Colon (tissue), 2 donors: ENCODE measurements around the gene FDPS.
"Not testable (repeated sequence)": the region's sequence is repeated elsewhere in the genome, so short reads cannot be mapped to it uniquely, and the experiment has no call there.

Experiments used
- FAIRE-seq: peaks from 2 replicates; lab custom pipeline; 2012; peaks lifted over from hg19 to GRCh38; lab: Jason Lieb, UNC
- donor health status: control.
- donor health status: control.

FDPS gene

GRCh38 chr1:155320252-155320651 lies 11.6 kb downstream of the FDPS start:
- FAIRE-seq = no peak

- no peak for FAIRE-seq
These were observed 12.3 kb downstream of the FDPS start, which contains the start of gene RUSC1 for GRCh38 chr1:155320661-155321617. RUSC1 (plus strand) TSS chr1:155320894; CDS start chr1:155321774, 880 bp downstream.

- FAIRE-seq = no peak
These were observed 13.2 kb downstream of the FDPS start for GRCh38 chr1:155321639-155322503.

- no peak for FAIRE-seq
These were observed 13.9 kb downstream of the FDPS start for GRCh38 chr1:155322571-155322952.

GRCh38 chr1:155322953-155323728 lies 14.5 kb downstream of the FDPS start:
- no peak for FAIRE-seq

GRCh38 chr1:155323729-155324036 lies 15.0 kb downstream of the FDPS start:
- no peak for FAIRE-seq

GRCh38 chr1:155324037-155324716 lies 15.5 kb downstream of the FDPS start:
- FAIRE-seq = peak; percentile 45

- FAIRE-seq = no peak
These were observed 16.3 kb downstream of the FDPS start for GRCh38 chr1:155324717-155325602.

GRCh38 chr1:155325603-155325893 lies 16.9 kb downstream of the FDPS start:
- FAIRE-seq = no peak

GRCh38 chr1:155326020-155326526 lies 17.4 kb downstream of the FDPS start:
- no peak for FAIRE-seq

GRCh38 chr1:155326631-155327037 lies 18.0 kb downstream of the FDPS start:
- FAIRE-seq = no peak

- no peak for FAIRE-seq
These were observed 19.3 kb downstream of the FDPS start for GRCh38 chr1:155327981-155328380.

- FAIRE-seq = not testable (repeated sequence)
These were observed 20.2 kb downstream of the FDPS start for GRCh38 chr1:155328856-155329255.

GRCh38 chr1:155329980-155330598 lies 21.4 kb downstream of the FDPS start:
- no peak for FAIRE-seq

GRCh38 chr1:155334962-155335361 lies 26.3 kb downstream of the FDPS start:
- FAIRE-seq = no peak

- no peak for FAIRE-seq
These were observed 30.9 kb downstream of the FDPS start for GRCh38 chr1:155339515-155340097.

- FAIRE-seq = no peak
These were observed 34.2 kb downstream of the FDPS start for GRCh38 chr1:155342842-155343241.

GRCh38 chr1:155352631-155353030 lies 44.0 kb downstream of the FDPS start:
- no peak for FAIRE-seq

- no peak for FAIRE-seq
These were observed 51.4 kb downstream of the FDPS start for GRCh38 chr1:155360051-155360450.
